Adrenal gland (tissue), 5 donors: ENCODE data around the gene SPAG9.

Experiments
- POLR2A ChIP-seq, 2 donors: fragments of 450-650 bp; IDR thresholded peaks; one replicate each; pipeline ENCODE4 v1.6.1; 2017; ENCODE audit warnings: antibody characterized with exemption in 2 of 2, mild to moderate bottlenecking in 2 of 2, moderate library complexity in 1 of 2
- TF ChIP-seq, protein P1 (sequence below), 6 experiments: fragments of 450-650 bp in 4 of 6; fragments of 200-600 bp in 2 of 6; sonication (generic) in 1 of 6; IDR thresholded peaks; 1 replicate in 5 of 6; 2 replicates in 1 of 6; pipeline versions ENCODE4 v1.5.1 to v1.8.0; 2016 to 2021; ENCODE audit warnings: antibody characterized with exemption in 6 of 6, mild to moderate bottlenecking in 2 of 6, moderate library complexity in 1 of 6
- donor health status: DM: no; HTN: no; CAD: no.

DNA sequence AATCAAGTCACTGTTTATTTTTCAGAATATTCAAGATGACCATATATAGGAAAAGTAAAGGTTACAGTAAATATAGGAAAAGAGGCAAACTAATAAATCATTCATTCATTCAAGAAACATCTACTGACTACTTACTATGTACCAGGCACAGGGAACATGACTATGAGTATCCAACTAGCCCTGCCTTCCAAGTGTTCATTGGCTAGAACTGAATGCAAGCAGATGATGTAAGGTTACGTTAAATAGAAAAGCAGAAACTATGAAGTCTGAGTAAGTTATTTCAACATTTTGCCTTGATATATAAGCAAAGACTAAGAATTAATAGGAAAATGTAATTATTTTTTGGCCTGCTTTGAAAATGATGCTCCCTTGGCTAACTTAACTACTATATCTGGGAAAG, 36.7 kb downstream of the SPAG9 start:
- no peak for TF ChIP-seq POLR2A (IDR thresholded peaks at IDR 0.05)
- TF ChIP-seq, protein P1, sequence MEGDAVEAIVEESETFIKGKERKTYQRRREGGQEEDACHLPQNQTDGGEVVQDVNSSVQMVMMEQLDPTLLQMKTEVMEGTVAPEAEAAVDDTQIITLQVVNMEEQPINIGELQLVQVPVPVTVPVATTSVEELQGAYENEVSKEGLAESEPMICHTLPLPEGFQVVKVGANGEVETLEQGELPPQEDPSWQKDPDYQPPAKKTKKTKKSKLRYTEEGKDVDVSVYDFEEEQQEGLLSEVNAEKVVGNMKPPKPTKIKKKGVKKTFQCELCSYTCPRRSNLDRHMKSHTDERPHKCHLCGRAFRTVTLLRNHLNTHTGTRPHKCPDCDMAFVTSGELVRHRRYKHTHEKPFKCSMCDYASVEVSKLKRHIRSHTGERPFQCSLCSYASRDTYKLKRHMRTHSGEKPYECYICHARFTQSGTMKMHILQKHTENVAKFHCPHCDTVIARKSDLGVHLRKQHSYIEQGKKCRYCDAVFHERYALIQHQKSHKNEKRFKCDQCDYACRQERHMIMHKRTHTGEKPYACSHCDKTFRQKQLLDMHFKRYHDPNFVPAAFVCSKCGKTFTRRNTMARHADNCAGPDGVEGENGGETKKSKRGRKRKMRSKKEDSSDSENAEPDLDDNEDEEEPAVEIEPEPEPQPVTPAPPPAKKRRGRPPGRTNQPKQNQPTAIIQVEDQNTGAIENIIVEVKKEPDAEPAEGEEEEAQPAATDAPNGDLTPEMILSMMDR (IDR thresholded peaks at IDR 0.05): no peak
